HG02763 (cell line): ENCODE measurements around the gene GRID1.

Source experiments
- ATAC-seq: cut with Tn5 transposase; IDR thresholded peaks from one replicate; pipeline ENCODE4 v1.9.1; 2021; ENCODE audit warnings: mild to moderate bottlenecking, moderate library complexity; ENCODE audit not compliant: unreplicated experiment

Gene GRID1

DNA sequence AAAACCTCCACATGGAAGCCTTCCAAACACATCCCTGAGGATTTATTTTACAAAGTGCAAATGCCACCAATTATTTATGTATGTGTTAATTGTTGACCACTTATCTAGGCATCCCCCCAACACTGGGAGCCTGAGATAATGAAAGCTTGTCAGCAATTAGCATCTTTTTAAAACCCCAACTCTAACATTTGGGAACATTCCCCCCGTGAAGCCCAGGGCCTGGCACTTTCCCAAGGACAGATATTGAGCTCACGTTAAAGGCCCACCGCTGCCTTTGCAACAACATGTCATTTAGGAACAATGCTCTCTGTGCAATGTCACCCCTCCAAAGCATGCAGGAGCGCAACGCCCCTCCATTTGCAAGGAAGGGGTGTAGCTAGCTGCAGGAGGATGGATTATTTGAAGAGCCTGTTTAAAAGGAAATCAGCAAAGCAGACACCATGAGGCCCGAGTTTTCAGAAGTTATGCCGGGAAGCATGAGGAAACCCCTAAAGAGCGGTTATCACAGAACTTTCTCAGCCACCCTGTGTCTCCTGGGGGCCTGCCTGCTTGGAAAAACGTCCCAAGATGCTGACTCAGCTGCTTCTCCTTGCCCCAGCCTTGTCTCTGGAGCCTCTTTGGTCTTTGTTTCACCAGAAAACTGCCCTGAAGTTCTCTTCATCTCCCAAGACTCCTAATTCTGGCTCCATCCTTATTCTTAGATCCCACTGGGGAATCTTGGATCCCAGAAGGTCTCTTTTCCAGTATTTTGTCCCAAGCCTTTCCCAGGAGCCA is 444.1 kb downstream of the GRID1 start:
- ATAC-seq = no peak

DNA sequence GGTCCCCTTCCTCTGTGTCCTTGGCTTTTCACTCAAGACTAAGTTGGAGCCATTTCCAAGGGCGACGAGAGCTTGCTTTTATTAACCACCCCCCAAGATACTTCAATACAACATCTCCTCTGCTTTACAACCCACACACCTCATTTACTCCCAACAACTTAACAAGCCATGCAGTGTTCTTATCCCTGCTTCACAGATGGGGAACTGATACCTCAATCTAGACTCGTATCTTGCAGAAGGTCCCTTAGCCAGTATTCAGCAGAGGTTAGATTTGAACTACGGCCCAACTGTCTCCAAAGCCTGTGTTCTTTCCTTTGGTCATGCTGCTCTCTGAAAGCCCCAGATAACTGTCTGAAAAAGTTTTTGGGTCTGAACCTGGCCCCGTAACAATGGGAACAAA is 444.8 kb downstream of the GRID1 start:
- ATAC-seq = no peak

DNA sequence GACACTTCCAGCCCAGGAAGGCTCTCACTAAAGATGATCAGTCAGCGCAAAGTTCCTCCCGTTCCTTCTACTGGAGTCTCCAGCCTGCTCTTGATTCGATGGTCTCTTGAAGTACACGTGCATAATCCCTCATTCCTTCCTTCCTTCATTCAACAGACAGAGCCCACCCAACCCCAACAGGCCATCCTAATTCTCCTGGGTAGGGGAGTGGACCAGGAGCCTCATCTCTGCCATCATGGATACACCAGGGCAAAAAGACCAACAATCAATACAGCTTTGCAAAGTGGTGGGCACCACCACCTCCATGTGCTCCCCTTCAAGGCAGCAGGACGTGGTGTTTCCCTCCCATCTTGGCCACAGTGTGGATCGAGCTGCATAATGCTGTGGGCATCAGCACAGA is 446.3 kb downstream of the GRID1 start:
- no peak for ATAC-seq

DNA sequence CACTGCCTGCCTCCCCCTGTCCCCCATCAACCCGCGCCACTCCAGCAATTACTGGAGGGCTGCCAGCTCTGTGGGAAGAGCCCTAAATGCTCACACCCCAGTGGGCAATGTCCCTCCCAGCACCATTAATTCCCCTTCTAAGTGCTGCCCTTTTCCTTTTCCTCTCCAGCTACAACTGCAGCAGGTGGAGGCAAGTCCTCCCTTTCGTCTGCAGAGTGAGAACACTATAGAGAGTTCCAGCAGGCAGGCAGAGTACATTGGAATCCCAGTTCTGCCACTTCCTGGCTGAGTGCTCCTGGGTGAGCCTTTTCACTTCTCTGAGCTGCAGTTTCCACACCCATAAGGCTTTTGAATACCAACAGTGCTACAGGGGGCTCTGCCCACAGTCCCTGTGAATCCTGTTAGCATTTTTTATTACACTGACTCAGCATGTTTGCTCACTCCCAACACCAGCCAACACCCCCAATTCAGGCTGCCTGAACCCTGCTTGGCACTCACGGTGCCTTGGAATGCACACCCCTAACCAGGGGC is 447.0 kb downstream of the GRID1 start:
- no peak for ATAC-seq

DNA sequence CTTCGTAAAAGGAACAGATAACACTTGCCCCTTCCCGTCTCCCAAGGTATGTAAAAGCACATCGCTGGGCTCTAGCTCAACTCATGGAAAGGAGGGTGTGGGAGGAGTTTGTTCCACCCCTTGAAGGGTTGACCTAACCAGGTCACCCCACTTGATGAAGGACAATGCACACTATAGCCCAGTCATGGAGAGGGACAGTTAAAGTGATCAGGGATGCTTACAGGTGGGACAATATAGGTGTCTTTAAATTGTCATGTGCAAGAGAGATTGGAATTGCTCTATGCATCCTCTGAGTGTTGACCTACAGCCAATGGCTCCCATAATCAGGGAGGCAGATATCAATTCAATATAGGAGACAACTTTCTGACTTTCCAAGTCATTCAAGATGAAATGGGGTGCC is 448.2 kb downstream of the GRID1 start:
- no peak for ATAC-seq

DNA sequence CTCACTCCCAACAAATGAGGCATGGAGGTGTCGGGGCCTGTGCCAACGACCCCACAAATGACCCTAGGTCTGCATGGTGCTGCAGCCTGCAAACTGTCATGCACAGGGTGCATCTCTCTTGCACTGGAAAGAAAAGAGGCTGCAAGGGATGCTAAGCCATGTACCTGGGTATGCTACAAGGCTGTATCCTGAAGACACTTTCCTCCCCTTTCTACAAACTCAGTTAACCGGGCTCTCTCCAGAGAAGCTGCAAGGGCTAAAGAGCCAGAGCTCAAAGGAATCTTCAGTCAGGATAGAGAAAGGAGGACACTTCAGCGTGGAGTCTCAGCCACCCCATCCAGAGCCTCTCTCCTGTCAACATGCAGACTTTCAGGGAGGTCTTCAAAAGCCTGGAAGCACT is 449.0 kb downstream of the GRID1 start:
- no peak for ATAC-seq

DNA sequence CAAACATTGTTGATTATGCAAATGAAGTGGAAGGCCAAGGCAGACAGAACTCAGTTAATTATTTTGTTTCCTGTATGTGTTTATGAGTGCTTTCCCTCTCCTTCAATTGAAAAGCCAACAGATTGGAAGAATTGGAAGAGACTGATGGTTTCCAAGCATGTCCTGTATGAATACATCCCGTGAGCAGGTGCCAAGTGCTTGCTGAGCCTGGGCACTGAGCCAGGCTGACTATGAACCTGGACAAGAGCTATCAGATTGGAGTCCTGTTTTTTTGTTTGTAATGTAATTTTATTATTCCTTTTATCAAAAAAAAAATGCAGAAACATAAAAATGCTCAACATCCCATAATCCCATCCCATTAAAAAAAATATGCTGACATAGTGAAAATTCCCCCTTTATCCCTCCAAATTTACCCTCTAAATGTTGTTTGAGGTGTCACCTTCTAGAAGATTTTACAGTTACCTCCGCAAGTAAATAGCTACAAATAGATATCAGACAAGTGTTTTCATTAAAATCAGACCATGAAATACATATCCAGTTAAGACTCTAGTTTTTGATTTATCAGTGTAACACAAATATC is 449.5 kb downstream of the GRID1 start:
- ATAC-seq = no peak

DNA sequence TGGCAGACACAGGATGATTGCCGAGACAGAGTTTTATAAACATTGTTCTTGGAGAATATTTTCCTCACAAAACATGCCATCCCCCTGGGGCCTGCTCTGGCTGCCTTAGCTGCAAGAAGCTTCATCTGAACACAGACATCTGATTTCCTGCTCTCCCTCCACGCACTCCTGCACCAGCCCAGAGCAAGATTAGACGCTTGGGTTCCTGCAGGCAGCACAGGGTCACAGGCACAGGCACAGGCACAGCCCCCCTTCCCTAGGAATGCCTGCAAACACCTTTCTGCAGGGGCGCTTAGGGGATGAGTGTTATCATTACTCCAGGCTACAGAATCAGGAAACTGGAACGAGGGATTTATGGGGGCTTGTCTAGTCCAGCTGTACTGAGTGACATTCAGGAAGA is 450.3 kb downstream of the GRID1 start:
- no peak for ATAC-seq

DNA sequence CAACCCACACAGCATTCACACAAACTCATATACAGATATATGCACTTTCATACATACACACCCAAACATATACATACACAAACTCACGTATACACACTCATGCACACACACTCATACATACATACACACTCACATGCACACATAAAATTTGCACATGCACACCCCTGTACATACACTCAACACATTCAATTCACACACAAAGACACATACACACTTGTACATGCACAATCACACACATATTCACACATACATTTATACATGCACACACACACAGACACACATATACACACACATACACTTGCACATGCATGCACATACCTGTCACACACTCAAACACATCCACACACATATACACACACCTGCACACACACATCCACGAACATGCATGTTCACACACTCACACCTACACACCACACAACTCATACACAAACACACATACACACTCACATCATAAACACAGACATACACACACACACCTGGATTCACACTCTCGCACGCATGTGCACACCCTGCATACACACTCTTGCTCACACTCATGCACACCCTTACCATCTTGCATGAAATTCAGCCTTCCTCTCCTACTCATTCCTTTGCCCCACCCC is 451.2 kb downstream of the GRID1 start:
- no peak for ATAC-seq

DNA sequence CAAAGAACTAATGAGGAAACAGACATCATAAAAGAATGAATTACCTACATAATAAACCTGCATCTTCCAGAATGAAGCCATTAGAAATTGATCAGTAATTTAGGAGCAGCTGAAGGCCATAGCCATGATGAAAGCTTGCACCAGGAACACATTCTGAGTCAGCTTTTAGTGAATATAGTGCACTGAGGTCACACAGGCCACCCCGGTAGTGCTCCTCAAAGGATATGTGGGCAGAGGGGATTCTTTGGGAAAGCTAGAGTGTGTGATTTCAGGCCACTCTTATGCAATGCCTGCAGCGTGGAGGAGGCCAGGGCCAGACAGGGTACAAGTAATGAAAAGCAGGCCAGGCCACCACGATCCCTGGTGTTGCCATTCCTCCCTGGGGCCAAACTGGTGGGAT is 451.9 kb downstream of the GRID1 start:
- ATAC-seq = no peak

DNA sequence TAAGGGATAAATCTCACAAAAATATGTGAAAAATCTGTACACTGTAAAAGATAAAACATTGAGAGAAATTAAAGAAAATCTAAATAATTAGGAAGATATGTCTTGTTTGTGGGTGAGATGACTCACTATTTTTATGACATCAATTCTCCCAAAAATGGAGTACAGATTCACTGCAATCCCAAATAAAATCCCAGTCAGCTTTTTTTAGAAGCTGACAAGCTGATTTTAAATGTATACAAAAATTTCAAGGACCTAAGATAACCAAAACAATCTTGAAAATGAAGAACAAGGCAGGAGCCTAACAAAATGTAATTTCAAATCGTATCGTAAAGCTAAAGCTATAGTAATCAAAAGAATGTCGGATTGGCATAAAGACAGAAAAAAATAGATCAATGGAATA is 458.1 kb downstream of the GRID1 start:
- no peak for ATAC-seq

DNA sequence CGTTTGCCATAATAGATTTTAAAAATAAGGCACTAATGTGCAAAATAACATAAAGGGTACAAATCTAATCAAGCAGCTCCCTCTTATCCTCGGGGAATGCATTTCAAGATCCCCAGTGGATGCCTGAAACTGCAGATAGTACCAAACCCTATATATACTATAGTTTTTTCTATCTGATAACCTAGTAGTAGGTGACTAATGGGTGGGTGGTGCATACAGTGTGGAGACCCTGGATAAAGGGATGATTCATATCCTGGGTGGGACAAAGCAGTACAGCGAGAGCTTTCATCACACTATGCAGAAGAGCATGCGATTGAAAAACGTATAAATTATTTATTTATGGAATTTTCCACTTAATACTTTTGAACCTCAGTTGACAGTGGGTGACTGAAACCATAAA is 464.5 kb downstream of the GRID1 start:
- no peak for ATAC-seq

DNA sequence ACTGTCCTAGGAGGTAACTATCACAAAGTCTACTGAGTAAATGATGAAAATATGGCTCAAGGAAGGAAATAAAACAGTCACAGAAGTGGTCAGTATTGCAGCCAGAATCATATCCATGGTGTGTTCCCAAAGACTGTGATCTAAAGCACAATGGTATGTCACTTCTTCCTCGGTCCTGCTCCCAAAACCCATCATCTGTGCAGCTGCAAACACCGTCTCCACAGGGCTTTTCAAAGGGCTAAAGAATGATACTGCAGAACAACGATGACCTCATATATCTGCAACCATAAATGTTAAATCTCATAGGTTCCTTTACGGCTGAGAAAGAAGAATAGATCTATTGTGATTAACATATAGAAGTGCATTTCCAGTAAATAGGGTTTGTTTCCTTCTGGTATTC is 465.0 kb downstream of the GRID1 start:
- ATAC-seq = no peak

DNA sequence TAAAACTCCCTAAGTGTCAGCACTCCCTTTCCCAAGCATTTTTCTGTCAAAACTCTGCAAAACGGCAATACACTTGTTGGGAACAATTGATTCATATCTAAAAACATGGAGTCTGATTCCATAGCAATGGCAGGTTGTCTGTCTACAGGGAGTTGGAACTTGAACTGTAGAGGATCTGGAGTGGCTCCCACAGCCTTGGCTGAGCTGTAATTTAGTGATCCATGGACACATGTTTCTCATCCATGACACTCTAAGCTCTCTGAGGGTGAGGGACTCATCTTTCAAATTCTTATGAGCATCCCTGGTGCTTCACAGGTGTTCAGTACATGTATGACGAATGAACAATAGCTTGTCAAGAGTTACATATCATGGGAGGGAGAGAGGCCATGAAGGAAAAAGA is 466.1 kb downstream of the GRID1 start:
- no peak for ATAC-seq

DNA sequence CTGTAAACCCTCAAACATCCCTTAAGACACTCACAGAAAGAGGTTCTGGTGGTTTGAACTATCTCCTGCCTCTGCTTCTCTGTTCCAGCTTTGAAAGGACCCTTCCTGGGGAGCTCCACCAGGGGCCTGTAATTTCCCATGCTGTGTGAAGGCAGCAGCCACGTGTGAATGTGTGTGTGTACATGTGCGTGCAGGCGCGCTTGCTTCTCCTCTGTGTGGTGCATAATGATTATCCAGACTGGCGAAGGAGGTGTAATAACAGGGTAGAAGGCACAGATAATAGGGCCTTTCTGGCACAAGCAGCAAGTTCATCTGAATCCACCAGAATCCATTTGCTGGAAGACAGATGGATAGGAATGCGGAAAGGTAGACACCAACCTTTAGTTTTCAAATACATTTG is 466.5 kb downstream of the GRID1 start:
- no peak for ATAC-seq

DNA sequence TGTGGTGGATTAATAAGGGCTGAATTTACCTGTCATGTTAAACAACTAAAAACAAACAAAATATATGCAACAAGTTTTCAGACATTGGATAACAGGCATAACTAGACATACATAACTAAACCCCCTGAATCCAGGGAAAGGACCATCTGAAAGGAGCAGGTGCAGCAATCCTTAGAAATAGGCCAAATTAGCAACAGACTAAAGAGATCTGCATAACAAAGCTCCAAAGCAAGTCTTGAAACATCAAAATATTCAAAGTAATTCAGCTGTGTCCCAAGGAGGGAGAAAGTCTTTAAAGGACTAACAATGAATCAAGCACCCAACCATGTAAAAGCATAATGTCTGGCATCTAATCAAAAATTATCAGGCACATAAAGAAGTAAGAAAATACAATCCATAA is 475.1 kb downstream of the GRID1 start:
- ATAC-seq = no peak

DNA sequence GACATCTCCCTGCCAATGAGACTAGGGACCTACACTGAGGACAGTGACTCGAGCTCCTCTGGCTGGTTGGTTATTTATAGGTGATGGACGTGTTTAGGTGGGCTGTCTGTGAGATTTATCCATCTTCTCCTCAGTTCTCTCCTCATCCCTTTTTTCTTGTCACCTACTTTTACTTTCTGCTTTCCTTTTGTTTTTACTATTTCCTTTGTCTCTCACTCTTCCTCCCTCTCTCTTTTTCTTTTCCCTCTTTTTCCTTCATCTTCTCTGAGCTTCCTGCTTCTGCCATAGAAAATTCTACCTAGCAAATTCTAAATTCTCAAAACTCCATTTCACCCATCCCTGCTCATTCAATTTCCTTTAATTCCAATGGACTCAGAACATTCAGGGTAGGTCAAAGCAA is 478.0 kb downstream of the GRID1 start:
- no peak for ATAC-seq

DNA sequence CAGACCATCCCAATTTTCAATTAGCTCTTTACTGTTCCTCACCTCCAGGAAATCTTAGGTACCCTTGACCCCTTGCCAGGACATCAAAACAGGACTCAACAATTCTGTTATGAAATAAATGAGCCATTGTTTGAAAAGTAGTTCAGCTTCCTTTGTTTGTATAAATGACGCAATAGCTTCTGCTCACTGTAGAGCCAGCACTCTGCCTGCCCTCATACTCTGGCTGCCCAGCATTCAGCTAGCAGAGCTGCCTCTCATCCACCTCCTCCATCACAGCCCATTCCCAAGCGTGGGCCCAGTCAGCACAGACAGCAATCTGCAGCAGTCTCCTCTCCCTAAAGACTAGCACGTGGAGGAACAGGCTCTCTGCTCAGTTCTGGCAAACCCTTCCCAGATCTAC is 478.6 kb downstream of the GRID1 start:
- ATAC-seq = no peak

DNA sequence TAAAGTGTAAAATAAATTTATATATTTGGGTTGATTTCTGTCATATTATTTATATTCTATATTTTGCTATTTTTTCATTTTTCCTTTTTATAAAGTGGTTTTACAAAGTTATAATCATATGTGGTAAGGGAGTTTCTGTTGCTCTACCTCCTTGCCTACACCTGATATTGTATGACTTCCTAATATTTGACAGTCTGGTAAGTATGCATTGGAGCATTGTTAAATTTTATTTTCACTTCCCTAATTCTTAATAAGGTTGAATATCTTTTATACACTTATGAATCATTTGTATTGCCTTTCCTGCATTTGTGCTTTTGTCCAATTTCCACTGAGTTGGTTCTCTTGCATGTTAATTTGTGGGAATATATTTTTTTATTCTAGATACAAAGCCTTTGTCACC is 492.4 kb downstream of the GRID1 start:
- no peak for ATAC-seq

DNA sequence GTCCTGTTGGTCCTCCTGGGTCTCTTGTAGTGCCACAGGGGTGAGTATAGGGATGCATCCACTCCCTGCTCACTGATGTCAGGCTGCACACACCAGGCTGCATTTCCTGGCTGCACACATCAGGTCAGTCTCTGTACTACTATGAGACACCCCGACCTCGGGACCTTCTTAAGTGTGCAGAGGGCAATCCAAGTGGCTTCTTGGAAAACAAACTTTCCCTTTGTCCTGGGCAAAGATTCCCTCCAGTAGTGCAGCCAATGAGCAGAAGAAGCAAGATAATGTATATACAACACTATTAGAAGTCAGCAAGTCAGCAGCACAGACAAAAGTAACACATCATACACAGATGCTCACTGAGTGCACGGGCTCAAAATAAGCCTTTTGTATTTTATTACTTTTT is 493.5 kb downstream of the GRID1 start:
- ATAC-seq = no peak

DNA sequence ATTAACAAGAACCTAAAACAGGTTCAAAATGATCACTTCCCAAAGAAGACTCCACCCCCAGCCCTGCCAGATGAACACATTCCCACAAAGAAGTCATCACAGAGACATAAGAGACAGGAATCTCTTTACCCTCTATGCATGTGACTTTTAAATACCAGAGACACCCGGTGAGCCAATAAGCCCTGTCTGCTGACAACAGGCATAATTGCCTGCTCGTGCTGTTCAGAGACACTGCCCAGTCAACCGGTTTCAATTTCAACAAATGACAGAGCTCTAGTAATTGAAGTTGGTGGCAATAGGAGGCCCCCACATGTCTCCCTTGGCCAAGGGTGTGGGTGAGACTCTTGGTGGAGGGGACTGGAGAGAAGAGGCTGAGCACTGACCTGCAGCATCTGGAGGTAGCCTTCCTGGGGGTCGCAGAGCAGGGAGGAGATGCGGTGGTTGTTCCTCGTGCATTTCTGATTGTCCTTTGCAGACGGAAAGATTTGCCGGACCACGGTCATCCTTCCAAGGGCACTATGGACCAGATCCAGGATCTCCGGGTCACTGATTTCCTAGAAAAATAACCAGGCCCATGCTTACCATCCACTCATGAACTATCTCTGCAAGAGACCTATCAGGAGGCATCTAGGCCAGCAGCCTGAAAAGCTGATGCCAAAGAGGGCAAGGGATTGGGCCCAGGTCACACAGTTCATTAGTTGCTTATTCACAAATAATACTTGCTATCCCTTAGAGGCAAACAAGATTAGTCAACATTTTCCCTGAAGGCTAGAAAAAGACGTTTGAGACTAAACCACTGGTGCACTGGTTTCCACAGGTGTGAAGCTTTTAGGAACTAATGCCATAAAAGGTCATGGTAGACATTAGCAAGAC is 497.7 kb downstream of the GRID1 start:
- no peak for ATAC-seq
